Stomach smooth muscle (tissue), 2 donors: Measurements from ENCODE around the gene TBX1.

Source experiments
- H3K27ac ChIP-seq: one replicate; pipeline ENCODE4 v1.7.0; 2013; ENCODE audit warnings: mild to moderate bottlenecking, low read length, inconsistent platforms
- H3K27me3 ChIP-seq, 2 donors: one replicate each; pipeline ENCODE4 v1.7.0; 2013; ENCODE audit warnings: low read length in 2 of 2; ENCODE audit not compliant: insufficient read depth in 2 of 2, control insufficient read depth in 1 of 2
- H3K36me3 ChIP-seq, 2 donors: one replicate each; pipeline ENCODE4 v1.7.0; 2013; ENCODE audit warnings: low read length in 2 of 2; ENCODE audit not compliant: control insufficient read depth in 2 of 2, insufficient read depth in 2 of 2
- H3K4me1 ChIP-seq: one replicate; pipeline ENCODE4 v1.7.0; 2013; ENCODE audit warnings: low read length; ENCODE audit not compliant: control insufficient read depth, insufficient read depth
- H3K4me3 ChIP-seq, 2 donors: one replicate each; pipeline ENCODE4 v1.7.0; 2013; ENCODE audit warnings: low read length in 2 of 2
- H3K9ac ChIP-seq, 2 donors: one replicate each; pipeline ENCODE4 v1.7.0; 2013; ENCODE audit warnings: low read length in 2 of 2, mild to moderate bottlenecking in 1 of 2
- H3K9me3 ChIP-seq, 2 donors: one replicate each; pipeline ENCODE4 v1.7.0; 2013; ENCODE audit warnings: low read length in 2 of 2; ENCODE audit not compliant: control insufficient read depth in 2 of 2
- donor health status: healthy.
- donor health status: Pancreatic carcinoma.

Gene TBX1

GRCh38 chr22:19760058-19760950 lies at the start of gene TBX1:
TSS of gene TBX1 (plus strand) at chr22:19760778. CDS start at chr22:19760844, 66 bp downstream.
- H3K4me1 ChIP-seq = peaks cover 25% of the 10 kb centered on the region
- H3K36me3 ChIP-seq = no peaks in the 10 kb centered on the region
- no peaks in the 10 kb centered on the region for H3K9me3 ChIP-seq
- H3K9ac ChIP-seq = no peak within 1 kb of the TSS
- peak within 1 kb of the TSS in 1 of 2 donors; percentile 15 for H3K4me3 ChIP-seq
- no peak within 1 kb of the TSS for H3K27ac ChIP-seq
- H3K27me3 ChIP-seq = peaks cover 55 to 87% of the 10 kb centered on the region in 2 donors

GRCh38 chr22:19713245-19713644 lies 47.3 kb upstream of the TBX1 start:
- no peaks in the 10 kb centered on the region for H3K36me3 ChIP-seq
- H3K9ac ChIP-seq = no peak overlapping the region
- H3K27me3 ChIP-seq = peaks cover 2 to 5% of the 10 kb centered on the region in 2 donors
- no peaks in the 10 kb centered on the region for H3K9me3 ChIP-seq
- H3K4me3 ChIP-seq = no peak overlapping the region
- H3K4me1 ChIP-seq = peaks cover 28% of the 10 kb centered on the region
- H3K27ac ChIP-seq = no peak overlapping the region

DNA sequence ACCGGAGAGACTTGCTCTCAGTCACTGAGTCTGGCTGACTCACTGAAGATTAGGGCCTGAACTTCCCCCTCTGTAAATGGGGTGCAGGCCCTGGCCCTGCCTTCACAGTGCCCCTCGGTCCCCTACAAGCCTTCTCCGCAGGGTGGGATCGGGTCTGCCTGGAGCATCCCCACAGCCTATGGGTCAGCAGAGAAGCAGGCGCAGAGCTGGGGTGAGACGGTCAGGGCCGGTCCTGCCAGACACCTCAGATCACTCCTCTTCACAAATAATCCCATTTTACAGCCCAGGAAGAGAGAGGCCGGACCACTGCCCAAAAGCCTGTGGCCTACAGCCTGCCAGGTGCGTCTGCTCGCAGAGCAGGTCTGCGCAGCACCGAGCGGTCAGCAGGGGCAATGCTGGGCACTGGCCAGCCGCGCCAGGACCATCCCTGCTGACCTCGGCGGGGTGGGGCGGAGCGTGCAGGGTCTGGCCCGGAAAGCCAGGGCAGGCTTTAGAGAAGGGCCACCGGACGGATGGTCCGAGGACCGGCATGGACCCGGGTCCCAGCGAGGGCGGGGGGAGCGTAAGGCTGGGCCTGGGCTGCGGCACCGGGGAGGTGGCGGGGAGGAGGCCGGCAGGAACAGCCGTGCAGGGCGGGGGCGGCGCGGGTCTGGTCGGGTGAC lies 46.8 kb upstream of the TBX1 start:
- Histone ChIP-seq H3K36me3 (no peaks in the 10 kb centered on the region), H3K4me3 (peak overlapping the region; percentile 32 to 74), H3K4me1 (peaks cover 31% of the 10 kb centered on the region), H3K9me3 (no peaks in the 10 kb centered on the region), H3K27ac (no peak overlapping the region), H3K27me3 (peaks cover 2 to 5% of the 10 kb centered on the region in 2 donors), H3K9ac (no peak overlapping the region)

- no peaks in the 10 kb centered on the region for H3K36me3 ChIP-seq
- no peaks in the 10 kb centered on the region for H3K9me3 ChIP-seq
- H3K4me3 ChIP-seq = peak within 1 kb of the TSS; percentile 51 to 74
- H3K9ac ChIP-seq = peak within 1 kb of the TSS; percentile 15 to 47
- H3K27me3 ChIP-seq = peaks cover 2 to 5% of the 10 kb centered on the region in 2 donors
- peaks cover 36% of the 10 kb centered on the region for H3K4me1 ChIP-seq
- no peak within 1 kb of the TSS for H3K27ac ChIP-seq
These were observed 46.0 kb upstream of the TBX1 start, which contains the start of gene SEPTIN5 for GRCh38 chr22:19714312-19715187. TSS of gene SEPTIN5 (plus strand) at chr22:19714503. CDS start at chr22:19714589, 86 bp downstream.

DNA sequence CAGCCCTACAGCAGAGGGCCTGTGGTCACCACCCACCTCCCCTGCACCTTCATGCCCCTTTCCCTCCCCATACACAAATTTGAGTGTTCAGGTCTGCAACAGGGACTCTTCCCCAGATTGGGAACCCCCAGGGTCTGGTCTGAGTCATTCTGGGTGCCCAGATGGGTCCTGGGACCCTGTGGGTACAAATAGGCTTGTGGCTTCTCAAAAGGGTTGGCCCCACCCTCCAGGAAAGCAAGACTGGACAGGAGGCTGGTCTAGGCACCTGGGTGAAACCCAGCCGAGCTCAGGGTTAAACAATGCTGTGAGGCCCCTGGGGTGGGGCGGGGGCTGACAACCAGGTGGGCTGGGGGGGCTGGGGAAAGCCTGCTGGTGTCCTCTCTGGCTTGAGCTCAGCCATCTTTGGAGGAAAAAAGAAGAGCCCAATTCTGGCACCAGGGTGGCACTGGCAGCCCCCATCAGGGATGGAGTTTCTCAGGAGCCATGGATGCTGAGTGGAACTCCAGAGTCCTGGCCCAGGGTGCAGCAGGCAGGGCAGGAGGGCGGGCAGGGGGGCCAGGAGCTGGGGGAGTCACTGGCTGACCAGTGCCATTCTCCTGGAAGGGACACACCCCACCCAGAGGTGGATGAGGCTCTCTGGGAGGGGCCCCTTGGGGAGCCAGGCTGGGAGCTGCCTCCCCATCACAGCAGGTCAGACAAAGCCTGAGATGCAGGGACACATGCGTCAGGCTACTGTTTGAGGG lies 45.2 kb upstream of the TBX1 start:
- peaks cover 35% of the 10 kb centered on the region for H3K4me1 ChIP-seq
- H3K36me3 ChIP-seq = peaks cover 0 to 5% of the 10 kb centered on the region in 2 donors
- H3K4me3 ChIP-seq = peak overlapping the region; percentile 51 to 72
- peaks cover 2 to 5% of the 10 kb centered on the region in 2 donors for H3K27me3 ChIP-seq
- no peaks in the 10 kb centered on the region for H3K9me3 ChIP-seq
- H3K27ac ChIP-seq = no peak overlapping the region
- H3K9ac ChIP-seq = peak overlapping the region in 1 of 2 donors; percentile 47

DNA sequence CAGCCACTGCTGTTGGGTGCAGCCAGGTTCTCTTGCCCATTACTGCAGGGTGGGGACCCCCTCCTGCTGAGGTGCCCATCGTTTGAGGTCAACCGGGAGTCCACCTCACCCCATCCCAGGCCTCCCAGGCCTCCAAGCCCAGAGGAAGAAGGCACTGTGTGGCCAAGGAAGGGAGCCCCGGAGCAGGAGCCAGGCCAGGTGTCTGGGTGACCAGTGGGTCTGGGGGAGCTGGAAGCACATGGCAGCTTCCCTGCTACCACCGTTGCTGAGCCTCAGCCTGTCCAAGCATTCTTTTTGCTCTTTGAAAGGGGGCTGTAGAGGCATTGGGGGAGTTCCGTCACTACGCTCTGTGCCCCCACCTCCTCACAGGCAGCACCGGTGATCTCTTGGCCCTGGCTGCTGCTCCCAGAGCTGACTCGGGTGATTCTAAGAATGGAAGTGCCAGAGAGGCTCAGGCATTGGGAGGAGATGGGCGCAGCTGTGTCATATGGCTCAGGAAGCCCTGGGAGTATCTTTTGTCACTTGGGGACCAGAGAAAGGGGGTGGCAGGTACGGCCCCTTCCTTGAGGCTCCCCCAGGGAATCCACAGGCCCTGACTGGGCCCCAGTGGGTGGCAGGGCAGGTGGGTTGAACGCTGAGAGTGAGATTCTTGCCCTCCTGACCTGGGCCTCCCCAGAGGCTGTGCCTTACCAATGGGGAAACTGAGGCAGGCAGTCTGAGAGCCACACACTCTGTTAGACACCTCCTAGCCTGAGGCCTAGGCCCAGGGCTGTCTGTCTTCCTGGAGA lies 44.3 kb upstream of the TBX1 start:
- H3K27me3 ChIP-seq = peaks cover 5% of the 10 kb centered on the region in 2 donors
- no peaks in the 10 kb centered on the region for H3K9me3 ChIP-seq
- peaks cover 40% of the 10 kb centered on the region for H3K4me1 ChIP-seq
- H3K27ac ChIP-seq = no peak overlapping the region
- H3K36me3 ChIP-seq = peaks cover 0 to 10% of the 10 kb centered on the region in 2 donors
- no peak overlapping the region for H3K4me3 ChIP-seq
- no peak overlapping the region for H3K9ac ChIP-seq

DNA sequence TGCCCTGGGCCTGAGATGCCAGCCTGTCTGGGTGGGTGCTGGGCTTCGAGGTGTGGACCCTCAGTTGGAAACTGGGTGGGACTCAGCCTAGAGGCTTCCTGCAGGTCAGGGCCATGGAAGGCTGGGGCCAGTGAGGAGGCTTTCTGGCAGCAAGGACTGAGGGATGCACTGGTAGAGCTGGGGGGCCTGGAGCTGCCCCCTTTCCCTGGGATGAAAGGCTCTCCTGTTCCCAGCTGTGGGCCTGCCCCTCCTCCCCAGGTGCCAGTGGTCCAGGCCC lies 43.8 kb upstream of the TBX1 start:
- Histone ChIP-seq H3K9ac (no peak overlapping the region), H3K36me3 (peaks cover 0 to 14% of the 10 kb centered on the region in 2 donors), H3K4me1 (peaks cover 41% of the 10 kb centered on the region)

DNA sequence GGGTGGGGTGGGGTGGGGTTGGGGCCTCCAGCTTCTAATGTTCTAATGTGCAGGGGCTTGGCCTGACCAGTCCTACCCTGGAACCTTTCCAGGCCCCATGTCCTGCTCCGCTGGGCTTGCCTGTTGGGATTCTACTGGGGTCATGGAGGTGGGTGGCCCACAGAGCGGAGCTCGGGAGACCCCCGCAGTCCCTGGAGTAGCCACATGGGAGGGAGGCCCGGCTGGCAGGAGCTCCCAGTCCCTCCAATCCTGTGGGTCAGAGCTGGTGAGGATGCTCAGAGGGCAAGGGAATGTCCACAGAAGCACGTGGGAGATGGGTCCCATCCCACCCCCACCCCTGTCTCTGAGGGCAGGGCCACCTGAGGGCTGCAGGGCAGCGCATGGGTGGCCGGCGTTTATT lies 43.4 kb upstream of the TBX1 start:
- H3K4me3 ChIP-seq = peak overlapping the region in 1 of 2 donors; percentile 79
- H3K9ac ChIP-seq = no peak overlapping the region
- no peaks in the 10 kb centered on the region for H3K9me3 ChIP-seq
- H3K27ac ChIP-seq = no peak overlapping the region
- H3K36me3 ChIP-seq = peaks cover 0 to 14% of the 10 kb centered on the region in 2 donors
- peaks cover 41% of the 10 kb centered on the region for H3K4me1 ChIP-seq
- peaks cover 5% of the 10 kb centered on the region in 2 donors for H3K27me3 ChIP-seq

More for the DNA sequence above, 43.8 kb upstream of the TBX1 start:
- Histone ChIP-seq H3K27ac (no peak overlapping the region), H3K9me3 (no peaks in the 10 kb centered on the region), H3K27me3 (peaks cover 5% of the 10 kb centered on the region in 2 donors), H3K4me3 (no peak overlapping the region)

DNA sequence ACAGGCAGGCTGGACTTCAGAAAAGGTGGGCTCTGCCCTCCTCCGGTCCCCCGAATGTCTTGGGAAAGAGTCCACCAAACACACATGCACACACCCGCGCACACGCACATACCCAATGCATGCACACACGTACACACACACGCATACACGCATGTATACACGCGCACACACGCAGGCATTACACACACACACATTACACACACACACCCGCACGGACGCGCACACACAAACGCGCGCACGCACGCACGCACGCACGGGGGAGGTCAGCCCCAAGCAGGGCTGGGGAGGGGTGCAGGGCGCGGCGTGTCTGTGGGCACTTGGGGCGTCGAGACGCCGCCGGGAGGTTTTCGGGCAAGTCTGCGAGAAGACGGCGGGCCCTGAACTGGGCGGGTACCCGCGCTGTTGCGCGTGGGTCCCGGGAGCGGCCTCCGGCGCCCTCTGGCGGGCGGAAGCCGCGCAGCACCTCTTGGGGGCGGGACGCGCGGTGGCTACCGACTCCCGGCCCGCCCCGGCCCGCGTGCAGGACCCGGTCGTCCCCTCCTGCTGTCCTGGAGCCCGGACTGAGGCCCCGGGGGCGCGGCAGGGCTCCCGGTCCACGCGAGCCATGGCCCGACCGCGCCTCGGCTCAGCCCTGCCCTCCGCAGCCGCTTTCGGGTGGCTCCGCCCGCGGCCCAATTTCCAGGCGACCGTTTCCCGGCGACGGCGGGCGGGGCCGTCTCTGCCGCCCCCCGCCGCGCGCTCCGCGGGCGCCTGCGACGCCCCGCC lies 42.7 kb upstream of the TBX1 start:
- H3K36me3 ChIP-seq = peaks cover 0 to 14% of the 10 kb centered on the region in 2 donors
- H3K9ac ChIP-seq = peak overlapping the region in 1 of 2 donors; percentile 63
- no peak overlapping the region for H3K27ac ChIP-seq
- H3K4me3 ChIP-seq = peak overlapping the region; percentile 70 to 79
- H3K9me3 ChIP-seq = no peaks in the 10 kb centered on the region
- peaks cover 5 to 11% of the 10 kb centered on the region in 2 donors for H3K27me3 ChIP-seq
- H3K4me1 ChIP-seq = peaks cover 41% of the 10 kb centered on the region
